Smooth muscle cell (in vitro differentiated cells): Measurements from ENCODE around the gene ARFGAP1. TPM values are rescaled to one million over a fixed set of nuclear protein-coding genes. Genes with fewer than 3 reads are reported as not detected.

Experiments
- DNase-seq: peaks from one replicate; lab custom pipeline; 2025; ENCODE audit not compliant: unreplicated experiment; lab: John Stamatoyannopoulos, UW
- H2AFZ ChIP-seq: fragments of 200-600 bp; sonication (generic); 2 replicates; pipeline ENCODE4 v1.6.0; 2016; ENCODE audit warnings: antibody characterized with exemption, low read depth, mild to moderate bottlenecking
- H3F3A ChIP-seq: fragments of 200-600 bp; sonication (generic); 2 replicates; pipeline ENCODE4 v1.6.0; 2017; ENCODE audit warnings: antibody characterized with exemption, low read depth
- H3K27ac ChIP-seq: fragments of 200-600 bp; sonication (generic); 2 replicates; pipeline ENCODE4 v1.5.1; 2016; ENCODE audit warnings: low read depth, mild to moderate bottlenecking
- H3K27me3 ChIP-seq: fragments of 200-600 bp; sonication (generic); 2 replicates; pipeline ENCODE4 v1.6.1; 2016; ENCODE audit warnings: low read depth, mild to moderate bottlenecking
- H3K36me3 ChIP-seq: fragments of 200-600 bp; sonication (generic); 2 replicates; pipeline ENCODE4 v1.5.1; 2016; ENCODE audit warnings: low read depth
- H3K4me1 ChIP-seq: fragments of 200-600 bp; sonication (generic); 2 replicates; pipeline ENCODE4 v1.5.1; 2016; ENCODE audit warnings: low read depth
- H3K4me2 ChIP-seq: fragments of 200-600 bp; sonication (generic); 2 replicates; pipeline ENCODE4 v1.6.0; 2016; ENCODE audit warnings: mild to moderate bottlenecking
- H3K4me3 ChIP-seq: fragments of 200-600 bp; sonication (generic); 2 replicates; pipeline ENCODE4 v1.5.1; 2016; ENCODE audit warnings: mild to moderate bottlenecking
- H3K79me2 ChIP-seq: fragments of 200-600 bp; sonication (generic); 2 replicates; pipeline ENCODE4 v1.6.0; 2016; ENCODE audit warnings: low read depth, mild to moderate bottlenecking
- H3K9ac ChIP-seq: fragments of 200-600 bp; sonication (generic); 2 replicates; pipeline ENCODE4 v1.6.0; 2016; ENCODE audit warnings: low read depth
- H3K9me3 ChIP-seq: fragments of 200-600 bp; sonication (generic); replicated peaks from 2 replicates; pipeline ENCODE4 v1.5.1; 2016; ENCODE audit warnings: low read depth
- H4K20me1 ChIP-seq: fragments of 200-600 bp; sonication (generic); 2 replicates; pipeline ENCODE4 v1.6.0; 2016; ENCODE audit warnings: low read depth
- WGBS: methylation state at CpG from one replicate; pipeline ENCODE4 v1.1.7; 2016; ENCODE audit warnings: low lambda C conversion rate; 5-methylcytosine and 5-hydroxymethylcytosine counted together
- polyA plus RNA-seq: library from polyadenylated mRNA; unstranded; fragments of >200 nt; fragmentation: Nextera tagmentation; extraction: Ambion mirVana; gene quantifications from 2 replicates; pipeline ENCODE4 v1.2.1, GENCODE V29; 2016
- total RNA-seq: library from RNA; depleted of rRNA; stranded (reverse); fragments of >200 nt; gene quantifications from 2 replicates; pipeline ENCODE4 v1.2.3, GENCODE V29; 2014
- TF ChIP-seq, protein P1 (sequence below): fragments of 200-600 bp; sonication (generic); IDR thresholded peaks from 2 replicates; pipeline ENCODE4 v1.5.1; 2017; ENCODE audit warnings: borderline replicate concordance, mild to moderate bottlenecking, antibody characterized with exemption; ENCODE audit not compliant: insufficient read depth, poor library complexity, severe bottlenecking

The ARFGAP1 gene
- total and polyA plus RNA-seq, 2 experiments from 2014 or later = 101 to 169 TPM

GRCh38 chr20:63227260-63227659, 45.4 kb upstream of the ARFGAP1 start:
- no peak overlapping the region for H2AFZ ChIP-seq

DNA sequence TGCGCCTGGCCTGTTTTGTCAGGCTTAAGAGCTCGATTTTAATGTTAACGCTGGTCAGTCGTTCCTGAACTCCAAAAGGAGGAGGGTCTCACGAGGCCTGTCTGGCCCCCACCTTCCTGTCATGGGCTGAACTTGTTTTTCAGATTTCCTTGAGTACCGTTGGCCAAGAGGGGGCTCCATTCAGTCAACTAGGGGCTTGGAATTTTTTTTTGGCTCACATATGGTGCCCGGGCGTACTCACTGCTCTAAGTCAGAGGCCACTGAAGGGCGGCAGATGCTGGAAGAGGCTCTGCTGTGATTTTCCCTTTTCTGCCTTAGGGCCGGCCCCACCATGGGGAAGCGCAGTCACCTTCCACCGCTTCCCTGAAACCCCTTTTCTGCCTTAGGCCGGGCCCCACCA, 43.8 kb upstream of the ARFGAP1 start:
- Histone ChIP-seq H3K9ac (no peak overlapping the region), H3K36me3 (no peaks in the 10 kb centered on the region), H3F3A (peaks cover 18% of the 10 kb centered on the region), H3K79me2 (no peaks in the 10 kb centered on the region), H3K27ac (no peak overlapping the region), H3K4me3 (no peak overlapping the region), H4K20me1 (no peaks in the 10 kb centered on the region), H3K27me3 (no peaks in the 10 kb centered on the region), H3K4me1 (peaks cover 29% of the 10 kb centered on the region), H3K4me2 (no peak overlapping the region), H3K9me3 (no peaks in the 10 kb centered on the region), H2AFZ (no peak overlapping the region)
- no peak for DNase-seq
- WGBS = 82% methylated on average over 13 of the region's 13 CpGs
- TF ChIP-seq, protein P1, sequence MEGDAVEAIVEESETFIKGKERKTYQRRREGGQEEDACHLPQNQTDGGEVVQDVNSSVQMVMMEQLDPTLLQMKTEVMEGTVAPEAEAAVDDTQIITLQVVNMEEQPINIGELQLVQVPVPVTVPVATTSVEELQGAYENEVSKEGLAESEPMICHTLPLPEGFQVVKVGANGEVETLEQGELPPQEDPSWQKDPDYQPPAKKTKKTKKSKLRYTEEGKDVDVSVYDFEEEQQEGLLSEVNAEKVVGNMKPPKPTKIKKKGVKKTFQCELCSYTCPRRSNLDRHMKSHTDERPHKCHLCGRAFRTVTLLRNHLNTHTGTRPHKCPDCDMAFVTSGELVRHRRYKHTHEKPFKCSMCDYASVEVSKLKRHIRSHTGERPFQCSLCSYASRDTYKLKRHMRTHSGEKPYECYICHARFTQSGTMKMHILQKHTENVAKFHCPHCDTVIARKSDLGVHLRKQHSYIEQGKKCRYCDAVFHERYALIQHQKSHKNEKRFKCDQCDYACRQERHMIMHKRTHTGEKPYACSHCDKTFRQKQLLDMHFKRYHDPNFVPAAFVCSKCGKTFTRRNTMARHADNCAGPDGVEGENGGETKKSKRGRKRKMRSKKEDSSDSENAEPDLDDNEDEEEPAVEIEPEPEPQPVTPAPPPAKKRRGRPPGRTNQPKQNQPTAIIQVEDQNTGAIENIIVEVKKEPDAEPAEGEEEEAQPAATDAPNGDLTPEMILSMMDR = no peak

More at GRCh38 chr20:63227260-63227659, 45.4 kb upstream of the ARFGAP1 start:
- H3K4me2 ChIP-seq = no peak overlapping the region
- peaks cover 18% of the 10 kb centered on the region for H3K4me1 ChIP-seq
- no peak for DNase-seq
- WGBS = 98% methylated on average over 5 of the region's 5 CpGs
- H3K27ac ChIP-seq = no peak overlapping the region
- no peaks in the 10 kb centered on the region for H3K27me3 ChIP-seq
- TF ChIP-seq, protein P1 = no peak
- H3K79me2 ChIP-seq = no peaks in the 10 kb centered on the region
- H3K4me3 ChIP-seq = no peak overlapping the region
- no peaks in the 10 kb centered on the region for H3K36me3 ChIP-seq
- no peak overlapping the region for H3K9ac ChIP-seq
- peaks cover 11% of the 10 kb centered on the region for H3F3A ChIP-seq
- H3K9me3 ChIP-seq = no peaks in the 10 kb centered on the region
- H4K20me1 ChIP-seq = no peaks in the 10 kb centered on the region

GRCh38 chr20:63230800-63231268, 41.8 kb upstream of the ARFGAP1 start:
- H2AFZ ChIP-seq = no peak overlapping the region
- WGBS = 31% methylated on average over 17 of the region's 17 CpGs
- TF ChIP-seq, protein P1 = peak; percentile 24
- H3K27me3 ChIP-seq = no peaks in the 10 kb centered on the region
- peaks cover 16% of the 10 kb centered on the region for H3F3A ChIP-seq
- H3K4me2 ChIP-seq = peak overlapping the region; percentile 59
- peak overlapping the region; percentile 93 for H3K27ac ChIP-seq
- no peaks in the 10 kb centered on the region for H3K9me3 ChIP-seq
- H4K20me1 ChIP-seq = no peaks in the 10 kb centered on the region
- H3K4me3 ChIP-seq = no peak overlapping the region
- H3K4me1 ChIP-seq = peaks cover 36% of the 10 kb centered on the region
- DNase-seq = peak; percentile 32
- no peaks in the 10 kb centered on the region for H3K79me2 ChIP-seq
- no peak overlapping the region for H3K9ac ChIP-seq
- H3K36me3 ChIP-seq = no peaks in the 10 kb centered on the region
